ENCODE data around the gene ISLR2.
"Not testable (repeated sequence)": the region's sequence is repeated elsewhere in the genome, so short reads cannot be mapped to it uniquely, and the experiment has no call there.

The ISLR2 gene, protein sequence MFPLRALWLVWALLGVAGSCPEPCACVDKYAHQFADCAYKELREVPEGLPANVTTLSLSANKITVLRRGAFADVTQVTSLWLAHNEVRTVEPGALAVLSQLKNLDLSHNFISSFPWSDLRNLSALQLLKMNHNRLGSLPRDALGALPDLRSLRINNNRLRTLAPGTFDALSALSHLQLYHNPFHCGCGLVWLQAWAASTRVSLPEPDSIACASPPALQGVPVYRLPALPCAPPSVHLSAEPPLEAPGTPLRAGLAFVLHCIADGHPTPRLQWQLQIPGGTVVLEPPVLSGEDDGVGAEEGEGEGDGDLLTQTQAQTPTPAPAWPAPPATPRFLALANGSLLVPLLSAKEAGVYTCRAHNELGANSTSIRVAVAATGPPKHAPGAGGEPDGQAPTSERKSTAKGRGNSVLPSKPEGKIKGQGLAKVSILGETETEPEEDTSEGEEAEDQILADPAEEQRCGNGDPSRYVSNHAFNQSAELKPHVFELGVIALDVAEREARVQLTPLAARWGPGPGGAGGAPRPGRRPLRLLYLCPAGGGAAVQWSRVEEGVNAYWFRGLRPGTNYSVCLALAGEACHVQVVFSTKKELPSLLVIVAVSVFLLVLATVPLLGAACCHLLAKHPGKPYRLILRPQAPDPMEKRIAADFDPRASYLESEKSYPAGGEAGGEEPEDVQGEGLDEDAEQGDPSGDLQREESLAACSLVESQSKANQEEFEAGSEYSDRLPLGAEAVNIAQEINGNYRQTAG

DNA sequence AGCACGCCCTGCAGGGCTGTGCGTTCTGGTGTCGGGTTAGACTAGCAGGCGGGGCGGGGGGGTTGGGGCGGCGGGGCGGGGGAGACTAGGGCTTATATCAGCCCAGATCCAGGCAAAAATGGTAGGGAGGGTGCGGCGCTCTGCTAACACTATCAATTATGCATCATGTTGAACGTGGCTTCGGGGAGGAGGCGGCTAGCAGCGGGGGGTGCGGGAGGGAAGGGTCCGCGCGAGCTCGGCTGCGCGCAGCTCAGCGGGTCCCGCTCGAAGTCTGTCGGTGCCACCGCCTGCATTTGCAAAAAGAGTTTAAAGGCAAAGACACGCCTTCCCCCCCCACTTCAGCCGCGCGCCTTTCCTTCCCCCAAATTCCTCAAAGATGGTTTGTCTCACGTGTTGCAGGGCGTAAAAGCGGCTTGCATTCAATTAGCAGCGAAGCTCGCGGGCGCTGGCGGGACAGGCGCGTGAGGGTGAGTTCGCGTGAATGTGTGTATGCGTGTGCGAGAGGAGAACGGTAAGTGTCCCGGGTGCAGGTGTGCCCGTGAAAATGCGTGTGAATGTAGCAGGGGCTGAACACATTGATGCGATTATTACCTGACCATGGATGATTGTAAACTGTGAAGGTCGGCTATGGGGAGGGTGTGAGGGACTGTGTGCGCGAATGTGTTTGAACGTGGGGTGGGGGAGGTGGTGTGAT, at the start of gene ISLR2:
TSS of gene ISLR2 (plus strand) at position 432 of the 694 bp plus-strand sequence. CDS start 2,169 bp downstream, outside the sequence.
- DNase-seq: no peak

DNA sequence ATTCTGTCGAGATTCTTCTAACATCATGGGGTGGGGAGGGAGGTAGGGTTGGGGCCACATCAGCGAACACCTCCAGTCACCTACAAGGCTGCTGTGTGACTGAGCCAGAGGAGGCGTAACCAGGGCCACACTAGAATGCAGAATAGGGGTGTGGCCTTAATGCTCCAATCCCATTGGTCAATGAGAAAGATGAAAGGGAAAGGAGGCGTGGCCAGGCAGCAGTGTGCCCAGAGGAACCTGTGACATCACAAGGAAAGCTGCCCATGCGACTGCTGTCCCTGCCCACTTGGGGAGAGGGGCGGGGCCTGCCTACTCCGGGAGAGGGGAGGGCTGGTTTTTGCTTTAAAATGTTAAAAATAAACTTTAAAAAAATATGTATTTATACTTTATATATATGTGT, 47.9 kb upstream of the ISLR2 start, which contains the start of gene GOLGA6A:
TSS of gene GOLGA6A (minus strand) at position 101 of the 400 bp plus-strand sequence. CDS start at position 60, 41 bp downstream.
- DNase-seq: not testable (repeated sequence)

DNA sequence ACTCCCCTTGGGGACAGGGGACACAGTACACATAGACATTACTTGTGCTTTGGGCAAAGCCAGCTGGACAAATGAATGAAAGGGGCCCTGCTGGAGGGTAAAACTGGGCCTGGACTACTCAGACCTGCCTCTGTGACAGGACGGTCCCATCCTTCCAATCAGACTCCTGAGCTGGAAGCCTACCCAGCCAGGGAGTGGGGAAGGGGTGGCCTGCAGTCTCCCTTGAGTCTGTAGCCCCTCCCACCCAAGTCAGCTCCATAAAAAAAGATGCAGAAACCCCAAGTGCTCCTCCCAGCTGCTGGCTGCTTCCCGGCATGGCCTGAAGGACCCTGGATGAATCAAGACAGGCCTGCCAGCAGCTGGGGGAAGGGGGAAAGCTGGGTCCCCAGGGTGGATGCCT, 35.8 kb upstream of the ISLR2 start:
- not testable (repeated sequence) for DNase-seq

DNA sequence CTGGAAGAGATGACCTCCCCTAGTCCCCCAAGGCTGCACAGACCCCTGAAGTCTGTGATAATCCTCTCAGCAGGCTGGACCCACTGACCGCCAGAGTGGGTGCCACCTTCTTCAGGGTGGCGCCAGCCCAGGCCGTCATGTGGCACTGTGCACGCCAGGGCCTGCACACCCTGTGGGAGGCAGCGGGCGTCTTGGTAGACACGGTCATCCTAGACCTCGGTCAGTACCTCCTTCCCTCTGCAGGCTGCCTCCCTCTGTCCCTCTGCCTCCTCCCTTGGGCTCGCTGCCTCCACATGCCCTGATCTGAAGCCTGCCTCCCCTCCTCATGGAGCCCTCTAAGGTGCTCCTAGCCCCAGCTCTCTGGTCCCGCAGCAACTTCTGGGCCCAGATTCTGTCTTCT, 34.8 kb upstream of the ISLR2 start:
- not testable (repeated sequence) for DNase-seq

DNA sequence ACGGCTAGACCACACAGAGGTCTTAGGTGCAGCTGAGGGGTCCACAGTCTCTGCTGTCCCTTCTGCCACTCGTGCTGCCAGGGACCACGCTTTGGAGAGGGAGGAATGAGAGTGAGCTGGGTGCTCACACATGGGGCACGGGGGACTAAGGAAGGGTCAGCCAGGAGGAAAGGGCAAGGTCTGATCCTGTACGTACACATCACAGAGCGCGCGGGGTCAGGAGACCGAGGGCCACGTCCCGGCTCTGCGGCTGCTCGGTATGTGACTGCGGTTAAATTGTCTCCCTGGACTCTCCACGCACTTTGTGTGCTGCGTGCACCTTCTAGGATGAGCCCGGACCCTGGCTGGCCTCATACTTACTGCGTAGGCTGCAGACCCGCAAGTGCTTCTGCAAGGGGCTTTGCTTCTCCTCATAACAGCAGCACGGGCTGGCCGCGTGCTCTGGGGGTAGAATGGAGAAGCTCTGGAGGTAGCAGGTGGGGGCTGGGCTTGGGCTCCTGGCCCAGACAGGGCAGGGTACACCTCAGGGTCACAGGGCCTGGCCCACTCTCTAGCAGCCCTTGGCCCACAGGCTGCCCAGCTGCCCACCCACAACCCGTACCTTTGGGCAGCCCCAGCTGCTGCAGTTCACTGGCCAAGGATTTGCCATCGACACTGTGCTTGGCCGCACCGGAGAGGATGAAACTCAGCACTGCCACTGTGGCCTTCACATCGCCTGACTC, 33.5 kb upstream of the ISLR2 start:
- not testable (repeated sequence) for DNase-seq

DNA sequence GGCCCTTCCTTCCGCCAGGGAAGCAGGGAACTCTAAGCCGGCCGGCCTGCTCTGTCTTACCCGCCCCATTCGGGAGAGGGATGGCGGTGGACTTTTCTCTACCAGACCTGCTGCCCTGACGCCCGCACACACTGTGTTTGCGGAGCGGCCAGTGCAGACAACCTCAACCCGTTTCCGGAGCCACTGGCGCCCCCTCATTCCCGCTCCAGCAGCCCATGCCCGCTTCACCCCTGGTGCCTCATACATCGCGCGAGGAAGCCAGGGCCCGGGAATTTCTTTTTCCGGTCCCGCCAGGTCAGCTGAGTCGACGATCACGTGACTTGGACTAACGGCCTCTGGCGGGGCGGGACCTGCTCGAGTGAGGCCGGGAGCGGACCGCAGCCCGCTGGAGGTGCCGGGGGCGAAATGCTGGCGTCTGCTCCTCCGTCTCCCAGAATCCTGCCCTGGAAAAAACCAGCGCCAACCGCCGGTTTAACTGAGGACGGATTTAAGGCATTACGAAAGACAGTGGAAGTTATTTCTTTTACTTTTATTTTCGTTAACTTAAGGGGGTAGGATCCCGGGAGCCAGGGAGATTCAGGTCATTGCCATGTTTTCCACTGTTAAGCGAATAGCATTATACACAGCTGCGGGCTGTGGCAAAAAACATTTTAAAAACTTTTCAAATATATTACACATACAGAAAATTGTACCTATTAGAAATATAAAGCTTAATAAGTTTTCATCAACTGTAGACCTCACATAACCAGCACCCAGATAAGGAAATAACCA, 30.2 kb upstream of the ISLR2 start:
- DNase-seq: not testable (repeated sequence)

DNA sequence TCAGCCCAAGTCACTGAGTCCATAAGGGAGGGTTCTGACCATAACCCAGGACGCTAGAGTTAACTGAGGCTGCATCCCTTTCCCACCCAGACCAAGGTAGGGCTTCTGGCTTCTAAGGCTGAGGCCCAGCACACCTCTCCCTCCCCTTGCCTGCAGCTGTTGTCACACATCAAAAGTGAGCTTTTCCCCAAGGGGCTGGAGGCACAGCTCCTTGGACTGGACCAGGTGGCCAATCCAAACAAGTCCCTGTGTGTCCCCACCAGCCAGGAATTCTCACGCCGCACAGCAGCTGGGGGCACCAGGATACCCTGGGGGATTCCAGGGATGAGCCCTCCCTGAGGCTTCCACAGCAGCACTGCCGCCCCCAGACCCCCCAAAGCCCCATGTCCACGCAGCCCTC, 22.3 kb upstream of the ISLR2 start:
- no peak for DNase-seq

DNA sequence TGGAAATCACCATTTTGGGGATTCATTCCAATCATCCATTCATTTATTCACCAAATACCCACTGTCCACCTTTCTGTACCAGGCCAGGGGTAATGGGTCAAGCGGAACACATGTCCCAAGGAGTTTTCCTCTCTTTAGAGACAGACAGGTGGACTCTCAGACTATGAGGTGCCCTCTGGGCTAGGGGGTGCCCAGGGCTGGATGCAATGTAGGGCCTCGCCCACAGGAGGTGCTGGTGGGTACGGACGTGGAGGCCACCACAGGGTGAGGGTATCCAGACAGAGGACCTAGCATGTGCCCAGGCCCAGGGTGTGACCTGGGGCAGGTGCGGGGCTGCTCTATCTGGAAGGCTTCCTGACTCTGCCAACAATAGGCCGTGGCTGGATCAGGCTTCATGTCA, 21.8 kb upstream of the ISLR2 start:
- DNase-seq: not testable (repeated sequence)

DNA sequence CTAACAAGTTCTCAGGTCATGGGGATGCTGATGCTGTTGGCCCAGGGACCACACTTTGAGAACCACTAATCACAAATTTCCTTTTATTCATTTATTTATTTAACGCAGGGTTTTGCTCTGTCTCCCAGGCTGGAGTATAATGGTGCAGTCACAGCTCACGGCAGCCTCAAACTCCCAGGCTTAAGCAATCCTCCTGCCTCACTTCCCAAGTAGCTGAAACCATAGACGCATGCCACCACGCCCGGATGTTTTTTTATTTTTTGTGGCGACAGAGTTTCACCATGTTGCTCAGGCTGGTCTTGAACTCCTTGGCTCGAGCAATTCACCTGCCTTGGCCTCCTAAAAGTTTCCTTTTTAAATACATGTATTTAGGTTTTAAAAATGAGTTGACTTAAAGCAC, 20.7 kb upstream of the ISLR2 start:
- no peak for DNase-seq

DNA sequence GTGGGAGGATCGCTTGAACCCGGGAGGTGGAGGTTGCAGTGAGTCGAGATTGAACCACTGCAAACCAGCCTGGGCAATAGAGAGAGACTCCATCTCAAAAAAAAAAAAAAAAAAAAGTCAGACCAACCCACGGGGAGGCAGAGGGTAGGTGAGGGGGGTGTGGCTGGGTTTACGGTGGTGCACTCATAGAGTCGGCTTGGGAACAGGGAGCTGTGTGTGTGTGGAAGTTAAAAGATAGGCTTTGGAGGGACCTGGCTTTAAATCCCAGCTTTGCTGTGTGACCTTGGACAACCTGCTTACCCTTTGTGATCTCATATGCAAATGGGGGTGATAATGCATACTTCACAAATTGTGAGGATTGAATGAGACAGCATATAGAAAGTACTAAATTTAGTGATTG, 10.0 kb upstream of the ISLR2 start:
- no peak for DNase-seq

DNA sequence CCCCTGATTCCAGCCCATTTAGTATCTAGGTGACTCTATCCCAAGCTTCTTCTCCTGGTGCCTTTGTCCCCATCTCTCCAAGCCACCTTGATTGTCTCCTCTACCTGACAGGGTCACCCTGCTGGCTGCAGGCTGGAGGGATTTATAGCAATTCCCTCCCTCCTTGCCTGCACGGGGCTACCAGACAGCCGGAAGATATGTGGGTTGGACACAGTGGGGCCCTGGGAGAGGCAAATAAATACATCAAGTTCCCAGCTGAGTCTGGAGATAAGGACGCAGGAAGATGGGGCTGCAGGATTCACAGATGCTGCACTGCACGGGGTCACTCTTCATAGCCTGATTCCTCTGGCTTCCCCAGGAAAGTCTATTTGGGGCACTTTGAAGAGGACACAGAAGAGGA, 9.3 kb upstream of the ISLR2 start:
- no peak for DNase-seq

DNA sequence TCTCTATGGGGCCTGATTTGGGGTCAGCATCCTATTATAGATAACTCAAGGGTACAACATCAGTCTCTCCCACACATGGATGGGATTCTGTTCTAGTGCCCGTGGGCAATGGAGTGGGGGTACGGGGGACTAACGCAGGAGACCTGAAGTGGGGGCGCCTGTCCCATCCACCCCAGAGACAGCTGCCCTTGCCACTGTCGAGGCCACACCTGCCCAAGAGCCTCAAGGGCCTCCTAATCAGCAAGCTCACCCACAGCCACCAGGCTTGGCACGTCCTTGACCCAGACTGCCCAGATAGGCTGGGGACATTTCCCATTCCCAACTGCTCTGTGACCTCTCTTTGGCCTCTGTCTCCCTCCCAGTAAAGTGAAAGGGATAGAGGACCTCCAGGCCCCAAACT, 8.5 kb upstream of the ISLR2 start:
- no peak for DNase-seq

DNA sequence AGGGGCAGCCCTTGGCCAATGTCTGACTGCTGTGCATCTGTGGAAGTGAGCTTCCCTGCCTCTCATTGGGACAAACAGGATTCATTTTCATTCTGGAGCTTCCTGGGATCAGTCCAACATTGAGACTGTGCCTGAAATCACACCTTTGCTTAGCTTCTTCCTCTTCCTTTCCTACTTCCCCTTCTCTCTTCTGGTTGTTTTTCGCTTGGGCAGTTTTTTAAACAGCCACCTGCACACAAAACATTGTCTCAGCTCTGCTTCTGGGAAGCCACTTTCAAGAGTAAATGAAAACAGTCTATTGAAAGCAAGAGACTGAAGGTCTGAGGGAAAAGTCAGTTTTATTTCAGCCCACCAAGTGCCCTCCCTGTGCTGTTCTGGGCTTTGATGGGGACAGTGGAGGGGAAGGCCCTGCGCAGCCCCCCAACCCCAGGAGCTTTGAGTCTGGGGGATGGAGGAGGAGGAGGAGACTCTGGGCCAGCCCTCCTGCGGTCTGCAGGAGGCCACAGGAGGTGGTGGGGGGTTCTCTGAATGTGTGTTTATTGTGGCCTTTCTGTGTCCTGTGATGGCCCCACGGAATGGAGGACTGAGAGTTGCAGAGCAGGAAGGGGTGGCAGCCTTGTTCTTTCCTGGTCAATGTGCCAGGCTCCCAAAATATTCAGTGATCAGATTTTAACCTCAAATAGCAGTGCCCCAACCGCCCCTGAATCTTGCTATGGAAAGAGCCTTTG, 7.8 kb upstream of the ISLR2 start:
- DNase-seq: no peak

DNA sequence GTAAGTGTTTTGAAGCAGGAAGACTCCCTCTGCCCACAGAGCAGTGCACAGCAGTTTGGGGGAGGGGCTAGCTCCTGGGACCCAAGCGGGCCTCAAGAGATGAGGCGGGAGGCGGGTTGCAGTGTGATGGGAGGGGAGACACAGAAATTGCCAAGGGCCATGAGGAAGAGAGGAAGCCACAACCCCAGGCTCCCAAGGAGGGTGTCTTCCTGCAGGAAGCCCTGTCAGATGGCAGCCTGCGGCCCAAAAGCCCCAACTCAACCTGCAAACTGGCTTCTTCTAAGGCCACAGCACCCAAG, 7.3 kb upstream of the ISLR2 start:
- DNase-seq: no peak

DNA sequence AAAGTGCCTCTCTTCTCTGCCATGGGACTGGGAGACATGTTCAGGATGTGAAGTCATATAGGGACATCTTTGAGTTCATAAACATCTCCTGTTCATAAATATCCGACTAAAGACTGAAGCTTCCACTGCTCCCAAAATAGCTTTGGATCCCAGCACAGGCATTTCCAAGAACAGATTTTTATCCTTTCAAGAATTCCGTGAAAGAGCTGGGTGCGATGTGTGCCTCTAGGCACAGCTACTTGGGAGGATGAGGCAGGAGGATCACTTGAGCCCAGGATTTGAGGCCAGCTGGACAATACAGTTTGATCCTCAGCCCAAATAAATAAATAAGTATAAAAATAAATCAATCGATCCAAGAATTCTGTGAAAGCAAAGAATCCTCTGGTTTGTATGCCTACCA, 6.7 kb upstream of the ISLR2 start:
- DNase-seq: no peak

DNA sequence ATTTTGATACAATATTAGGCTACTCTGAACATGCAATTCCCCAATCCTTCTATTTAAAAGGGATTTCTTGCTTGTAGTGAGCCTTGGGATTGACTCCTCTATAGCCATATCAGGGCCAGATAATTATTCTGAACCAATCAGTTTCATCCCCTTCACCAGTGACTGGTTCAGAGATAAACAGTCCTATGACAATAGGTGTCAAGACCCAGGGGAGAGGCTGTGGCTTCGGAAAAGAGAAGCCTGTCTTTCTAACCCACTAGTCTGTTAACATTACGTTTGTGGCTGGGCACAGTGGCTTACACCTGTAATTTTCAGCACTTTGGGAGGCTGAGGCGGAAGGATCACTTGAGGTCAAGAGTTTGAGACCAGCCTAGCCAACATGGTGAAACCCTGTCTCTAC, 6.2 kb upstream of the ISLR2 start:
- DNase-seq: no peak

DNA sequence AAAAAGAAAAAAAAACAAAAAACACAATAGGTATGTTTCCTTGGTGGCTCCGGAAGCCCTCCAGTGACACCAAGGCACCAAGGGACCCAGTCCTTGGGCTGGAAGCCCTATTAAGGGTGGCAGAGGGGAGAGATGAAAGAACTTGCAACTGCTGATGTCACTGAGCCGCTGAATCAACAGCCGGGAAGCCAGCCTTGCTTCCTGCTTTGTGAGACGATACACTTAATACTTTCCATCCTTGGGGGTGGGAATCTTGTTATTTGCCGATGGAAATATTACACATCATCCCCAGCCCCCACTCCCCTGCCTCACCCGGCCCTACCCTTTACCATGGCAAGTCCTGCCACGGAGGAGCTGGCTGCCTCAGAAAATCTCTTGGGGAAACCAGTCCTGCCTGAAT, 5.6 kb upstream of the ISLR2 start:
- no peak for DNase-seq

DNA sequence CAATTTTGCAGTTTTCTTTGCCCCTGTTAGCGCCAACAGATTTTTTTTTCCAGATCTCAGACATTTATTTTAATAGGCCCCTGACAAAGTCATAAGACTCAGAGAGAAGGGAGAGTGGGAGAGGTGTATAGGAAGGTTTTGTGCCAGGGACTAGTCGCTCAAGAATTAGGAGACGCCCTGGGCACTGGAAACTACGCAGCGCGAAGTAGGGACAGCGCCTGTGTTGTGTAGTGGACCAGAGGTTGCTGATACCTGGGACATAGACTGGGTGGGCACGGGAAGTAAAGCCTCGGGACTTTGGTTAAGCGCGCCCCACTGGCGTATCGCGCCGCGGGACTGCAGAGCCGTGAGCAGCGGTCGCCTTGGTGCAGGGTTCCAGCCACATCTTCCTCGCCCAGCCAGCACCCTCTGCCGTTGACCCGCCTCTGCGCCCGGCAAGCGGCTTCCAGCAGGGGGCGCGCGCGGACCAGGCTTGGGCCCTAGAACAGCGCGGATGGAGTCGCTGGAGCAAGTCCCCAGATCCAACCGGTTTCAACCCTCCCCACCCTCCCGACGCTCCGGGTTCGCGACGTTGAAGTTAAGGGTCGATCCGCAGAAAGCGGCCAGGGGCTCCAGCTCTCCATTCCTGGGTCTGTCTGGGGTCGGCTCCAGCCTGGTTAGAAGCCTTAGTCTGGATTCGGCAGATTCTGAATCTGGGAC, 3.0 kb upstream of the ISLR2 start:
- DNase-seq: peak; percentile 72

DNA sequence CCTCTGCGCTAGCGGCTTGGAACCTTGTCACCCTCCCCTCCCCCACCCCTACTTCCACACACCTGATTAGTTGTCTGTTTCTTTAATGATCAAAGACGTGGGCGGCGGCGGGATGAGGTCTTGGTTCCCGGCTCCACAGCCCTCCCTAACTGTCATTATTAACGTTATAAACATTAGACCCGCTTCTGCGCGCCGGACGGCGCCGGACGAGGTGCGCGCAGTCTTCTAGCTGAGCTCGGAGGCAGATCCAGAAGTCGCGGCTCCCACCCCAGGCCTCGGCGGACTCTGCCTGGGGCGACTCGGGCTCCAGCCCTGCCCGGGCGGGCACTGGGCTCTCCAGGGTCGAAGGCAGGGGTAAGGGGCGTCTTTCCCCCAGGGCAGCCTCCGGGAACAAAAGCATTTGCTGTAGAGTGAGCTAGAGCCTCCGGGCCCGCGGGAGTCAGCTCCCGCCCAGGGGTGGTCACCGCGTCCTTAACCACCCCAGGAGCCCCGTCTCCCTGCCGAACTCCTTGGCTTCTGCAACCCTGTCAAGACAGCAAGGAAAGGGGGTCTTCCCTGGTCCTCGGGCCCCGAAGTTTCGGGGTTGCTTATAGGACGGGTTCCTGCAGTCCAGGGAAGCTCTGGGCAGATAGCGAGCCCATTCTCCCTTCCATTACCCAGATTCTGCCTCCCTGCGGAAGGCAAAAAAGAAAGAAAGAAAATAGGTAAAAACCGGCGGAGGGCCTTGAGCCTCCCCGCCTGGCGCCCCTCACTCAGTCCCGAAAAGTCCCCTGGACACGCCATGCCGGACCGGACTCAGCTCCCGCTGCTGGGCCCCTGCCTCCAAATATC, 2.2 kb upstream of the ISLR2 start:
- peak; percentile 25 for DNase-seq

Measured in NCI-H748 treated with DMSO at 0.1 percent for 48 hours (cell line).